Nephron progenitor cell (in vitro differentiated cells): ENCODE results near the gene PLEKHO1.
A peak's percentile ranks its signal among the peaks of the same experiment; 100 is the strongest.

ENCODE experiments used
- DNase-seq: peaks from one replicate; pipeline ENCODE4 v3.0.0; 2021
- H3K27ac Mint-ChIP-seq: 2 replicates; pipeline ENCODE4 v1.8.0; 2021; ENCODE audit warnings: mild to moderate bottlenecking, moderate library complexity, mixed read lengths
- H3K27me3 Mint-ChIP-seq: 2 replicates; pipeline ENCODE4 v1.8.0; 2021; ENCODE audit warnings: mild to moderate bottlenecking, low read depth, mixed read lengths; ENCODE audit not compliant: poor library complexity
- H3K36me3 Mint-ChIP-seq: 2 replicates; pipeline ENCODE4 v1.8.0; 2021; ENCODE audit warnings: low read depth, mixed read lengths
- H3K4me1 Mint-ChIP-seq: 2 replicates; pipeline ENCODE4 v1.8.0; 2021; ENCODE audit warnings: mixed read lengths
- H3K4me3 Mint-ChIP-seq: 2 replicates; pipeline ENCODE4 v1.8.0; 2021; ENCODE audit warnings: mild to moderate bottlenecking, moderate library complexity, mixed read lengths
- H3K9me3 Mint-ChIP-seq: 2 replicates; pipeline ENCODE4 v1.8.0; 2021; ENCODE audit warnings: mild to moderate bottlenecking, moderate library complexity, mixed read lengths
- CTCF ChIP-seq: fragments of 200-600 bp; sonication (generic); IDR thresholded peaks from 2 replicates; pipeline ENCODE4 v1.5.0; 2021; ENCODE audit warnings: antibody characterized with exemption

PLEKHO1 gene

GRCh38 chr1:150162862-150163706 is 13.4 kb downstream of the PLEKHO1 start:
- Mint-ChIP-seq H3K27ac (peak overlapping the region; percentile 98), H3K4me3 (peak overlapping the region; percentile 74), H3K27me3 (no peaks in the 10 kb centered on the region), H3K4me1 (peaks cover 76% of the 10 kb centered on the region), H3K9me3 (no peaks in the 10 kb centered on the region), H3K36me3 (peaks cover 32% of the 10 kb centered on the region)
- DNase-seq, result peak; percentile 70
- no peak for TF ChIP-seq CTCF

- no peaks in the 10 kb centered on the region for H3K9me3 Mint-ChIP-seq
- peaks cover 73% of the 10 kb centered on the region for H3K4me1 Mint-ChIP-seq
- H3K36me3 Mint-ChIP-seq, result peaks cover 21% of the 10 kb centered on the region
- peak overlapping the region; percentile 72 for H3K27ac Mint-ChIP-seq
- TF ChIP-seq CTCF, result no peak
- no peaks in the 10 kb centered on the region for H3K27me3 Mint-ChIP-seq
- no peak overlapping the region for H3K4me3 Mint-ChIP-seq
- DNase-seq, result no peak
Measured at GRCh38 chr1:150164224-150164623, 14.5 kb downstream of the PLEKHO1 start.

- Mint-ChIP-seq H3K27ac (peak overlapping the region; percentile 40), H3K4me3 (no peak overlapping the region)
Measured at GRCh38 chr1:150164779-150165178, 15.1 kb downstream of the PLEKHO1 start.

GRCh38 chr1:150165622-150166612 is 16.2 kb downstream of the PLEKHO1 start:
- Mint-ChIP-seq H3K9me3 (no peaks in the 10 kb centered on the region), H3K36me3 (peaks cover 4% of the 10 kb centered on the region), H3K27me3 (no peaks in the 10 kb centered on the region), H3K4me3 (no peak overlapping the region), H3K4me1 (peaks cover 58% of the 10 kb centered on the region), H3K27ac (no peak overlapping the region)
- DNase-seq, result peak; percentile 71
- TF ChIP-seq CTCF, result peak; percentile 56

More at GRCh38 chr1:150164779-150165178, 15.1 kb downstream of the PLEKHO1 start:
- Mint-ChIP-seq H3K9me3 (no peaks in the 10 kb centered on the region), H3K36me3 (peaks cover 16% of the 10 kb centered on the region), H3K4me1 (peaks cover 69% of the 10 kb centered on the region), H3K27me3 (no peaks in the 10 kb centered on the region)
- TF ChIP-seq CTCF, result no peak
- no peak for DNase-seq

GRCh38 chr1:150168960-150169601 is 19.4 kb downstream of the PLEKHO1 start:
- Mint-ChIP-seq H3K4me3 (no peak overlapping the region), H3K27me3 (peaks cover 3% of the 10 kb centered on the region), H3K4me1 (peaks cover 45% of the 10 kb centered on the region), H3K9me3 (no peaks in the 10 kb centered on the region), H3K36me3 (no peaks in the 10 kb centered on the region), H3K27ac (no peak overlapping the region)
- peak; percentile 79 for DNase-seq
- peak; percentile 76 for TF ChIP-seq CTCF
